ENCODE data around the gene DPP10.

GRCh38 chr2:115034801-115035200 lies 592.4 kb downstream of the DPP10 start:
- no peak for TF ChIP-seq EGR1 (IDR thresholded peaks at IDR 0.05)
- TF ChIP-seq EP300 (IDR thresholded peaks at IDR 0.05; ENCODE audit: borderline replicate concordance) = no peak
- no peak for TF ChIP-seq REST (IDR thresholded peaks at IDR 0.05; ENCODE audit: low read depth)

Measured in Ishikawa (cell line).